ENCODE results near the gene RNF14. TPM values are rescaled to one million over a fixed set of nuclear protein-coding genes. Genes with fewer than 3 reads are reported as not detected.
"Not testable (repeated sequence)": the region's sequence is repeated elsewhere in the genome, so short reads cannot be mapped to it uniquely, and the experiment has no call there.

RNF14 gene
- total RNA-seq, 1 experiment from 2014 or later = 37.5 TPM

GRCh38 chr5:141920771-141921170 is 48.1 kb upstream of the RNF14 start:
- Histone ChIP-seq H3K4me1 (ENCODE audit: control insufficient read depth in 1 of 2, insufficient read depth in 2 of 2, low read length in 2 of 2) (peaks cover 4 to 19% of the 10 kb centered on the region in 2 experiments; a peak in 3 of 4 replicates), H3K4me3 (replicated peaks in 1 of 2; ENCODE audit: low read depth in 1 of 2, low read length in 2 of 2) (no peak overlapping the region), H3K79me2 (ENCODE audit: insufficient read depth, low read length) (peaks cover 19% of the 10 kb centered on the region), H3K4me2 (ENCODE audit: low read length) (no peak overlapping the region), H3K27me3 (ENCODE audit: insufficient read depth, low read length) (no peaks in the 10 kb centered on the region), H3K9me3 (ENCODE audit: control insufficient read depth in 1 of 2, insufficient read depth in 1 of 2, low read depth in 1 of 2, low read length in 2 of 2) (no peaks in the 10 kb centered on the region), H3K9ac (ENCODE audit: low read length) (no peak overlapping the region), H3K36me3 (ENCODE audit: control insufficient read depth in 1 of 2, insufficient read depth in 2 of 2, low read length in 2 of 2) (peaks cover 4 to 6% of the 10 kb centered on the region in 2 experiments; a peak in 2 of 4 replicates), H3K9me2 (ENCODE audit: insufficient read depth) (no peaks in the 10 kb centered on the region), H4K20me1 (ENCODE audit: insufficient read depth) (no peaks in the 10 kb centered on the region), H3K27ac (ENCODE audit: low read depth, low read length) (no peak overlapping the region), H2AFZ (ENCODE audit: low read depth, low read length, poor library complexity, severe bottlenecking) (no peak overlapping the region)
- ChIA-PET RAD21 (ENCODE audit: low non-redundant PET in 1 of 2, low total read pairs in 2 of 2, uncharacterized antibody in 2 of 2, unreplicated experiment in 2 of 2) (no interaction called here), CTCF (no interaction called here), POLR2A (no interaction called here)
- no TSS peak for BruUV-seq (replicated peaks)
- no peak for DNase-seq (ENCODE audit: low read depth, low spot score)
- TF ChIP-seq POLR2A (IDR thresholded peaks at IDR 0.05; ENCODE audit: borderline replicate concordance, extremely low read depth, insufficient read depth, insufficient read length) (no peak), FOSL1 (IDR thresholded peaks at IDR 0.05; ENCODE audit: low read depth) (no peak), POLR2AphosphoS5 (IDR thresholded peaks at IDR 0.05; ENCODE audit: low read depth, low read length) (0 out of 2 replicates have a peak, but pooled peaks have one; percentile 24)
- intact Hi-C loops (cut with micrococcal nuclease) = no loop called here
- ATAC-seq = no peak

- H3K9me2 ChIP-seq (ENCODE audit: insufficient read depth); intact Hi-C loops (cut with micrococcal nuclease); H3K27me3 ChIP-seq (ENCODE audit: insufficient read depth, low read length); H3K9me3 ChIP-seq (ENCODE audit: control insufficient read depth in 1 of 2, insufficient read depth in 1 of 2, low read depth in 1 of 2, low read length in 2 of 2); H4K20me1 ChIP-seq (ENCODE audit: insufficient read depth); BruUV-seq (replicated peaks); DNase-seq (ENCODE audit: low read depth, low spot score); H2AFZ ChIP-seq (ENCODE audit: low read depth, low read length, poor library complexity, severe bottlenecking): not testable (repeated sequence)
- Histone ChIP-seq H3K4me3 (replicated peaks in 1 of 2; ENCODE audit: low read depth in 1 of 2, low read length in 2 of 2) (peak overlapping the region; percentile 93 to 97), H3K27ac (ENCODE audit: low read depth, low read length) (peak overlapping the region; percentile 95), H3K9ac (ENCODE audit: low read length) (peak overlapping the region; percentile 95), H3K36me3 (ENCODE audit: control insufficient read depth in 1 of 2, insufficient read depth in 2 of 2, low read length in 2 of 2) (peaks cover 11 to 25% of the 10 kb centered on the region in 2 experiments; a peak in 3 of 4 replicates), H3K79me2 (ENCODE audit: insufficient read depth, low read length) (peaks cover 29% of the 10 kb centered on the region), H3K4me2 (ENCODE audit: low read length) (peak overlapping the region; percentile 97), H3K4me1 (ENCODE audit: control insufficient read depth in 1 of 2, insufficient read depth in 2 of 2, low read length in 2 of 2) (peaks cover 4 to 13% of the 10 kb centered on the region in 2 experiments; a peak in 3 of 4 replicates)
- ChIA-PET CTCF (interaction anchor here (1.0 to 3.1 kb wide), 5 partner anchors 9 to 231 kb away, joined by 3 to 17 read pairs (median 5); no protein-coding TSS in a partner anchor), RAD21 (ENCODE audit: low non-redundant PET in 1 of 2, low total read pairs in 2 of 2, uncharacterized antibody in 2 of 2, unreplicated experiment in 2 of 2) (interaction anchor here in 1 of 2 experiments (0.7 to 1.0 kb wide), 2 partner anchors 38 to 561 kb away, joined by 3 read pairs; no protein-coding TSS in a partner anchor), POLR2A (interaction anchor here (0.9 to 1.6 kb wide), 6 partner anchors 7 to 46 kb away, joined by 3 to 7 read pairs (median 4); no protein-coding TSS in a partner anchor)
- peak; percentile 8 for ATAC-seq
Measured at GRCh38 chr5:141922827-141923447, 46.0 kb upstream of the RNF14 start.

Data from HCT116 (cell line).